ENCODE measurements around the gene YY1AP1.

GRCh38 chr1:155715777-155716176 lies 27.2 kb upstream of the YY1AP1 start:
- TF ChIP-seq, protein P1, sequence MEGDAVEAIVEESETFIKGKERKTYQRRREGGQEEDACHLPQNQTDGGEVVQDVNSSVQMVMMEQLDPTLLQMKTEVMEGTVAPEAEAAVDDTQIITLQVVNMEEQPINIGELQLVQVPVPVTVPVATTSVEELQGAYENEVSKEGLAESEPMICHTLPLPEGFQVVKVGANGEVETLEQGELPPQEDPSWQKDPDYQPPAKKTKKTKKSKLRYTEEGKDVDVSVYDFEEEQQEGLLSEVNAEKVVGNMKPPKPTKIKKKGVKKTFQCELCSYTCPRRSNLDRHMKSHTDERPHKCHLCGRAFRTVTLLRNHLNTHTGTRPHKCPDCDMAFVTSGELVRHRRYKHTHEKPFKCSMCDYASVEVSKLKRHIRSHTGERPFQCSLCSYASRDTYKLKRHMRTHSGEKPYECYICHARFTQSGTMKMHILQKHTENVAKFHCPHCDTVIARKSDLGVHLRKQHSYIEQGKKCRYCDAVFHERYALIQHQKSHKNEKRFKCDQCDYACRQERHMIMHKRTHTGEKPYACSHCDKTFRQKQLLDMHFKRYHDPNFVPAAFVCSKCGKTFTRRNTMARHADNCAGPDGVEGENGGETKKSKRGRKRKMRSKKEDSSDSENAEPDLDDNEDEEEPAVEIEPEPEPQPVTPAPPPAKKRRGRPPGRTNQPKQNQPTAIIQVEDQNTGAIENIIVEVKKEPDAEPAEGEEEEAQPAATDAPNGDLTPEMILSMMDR (conservative IDR thresholded peaks at IDR 0.05; ENCODE audit: low read depth, low read length): no peak
- TF ChIP-seq EZH2phosphoT487 (IDR thresholded peaks at IDR 0.05; ENCODE audit: borderline replicate concordance, low read length) (no peak), EZH2 (IDR thresholded peaks at IDR 0.05; ENCODE audit: low read length, unreplicated experiment) (no peak)

Measured in PC-3 (cell line).